GM18519 (cell line): ENCODE measurements around the gene FBXO48.

ENCODE experiments used
- ATAC-seq: cut with Tn5 transposase; IDR thresholded peaks from one replicate; pipeline ENCODE4 v1.9.1; 2021; ENCODE audit warnings: mild to moderate bottlenecking, moderate library complexity; ENCODE audit not compliant: unreplicated experiment, low FRiP score

The FBXO48 gene

DNA sequence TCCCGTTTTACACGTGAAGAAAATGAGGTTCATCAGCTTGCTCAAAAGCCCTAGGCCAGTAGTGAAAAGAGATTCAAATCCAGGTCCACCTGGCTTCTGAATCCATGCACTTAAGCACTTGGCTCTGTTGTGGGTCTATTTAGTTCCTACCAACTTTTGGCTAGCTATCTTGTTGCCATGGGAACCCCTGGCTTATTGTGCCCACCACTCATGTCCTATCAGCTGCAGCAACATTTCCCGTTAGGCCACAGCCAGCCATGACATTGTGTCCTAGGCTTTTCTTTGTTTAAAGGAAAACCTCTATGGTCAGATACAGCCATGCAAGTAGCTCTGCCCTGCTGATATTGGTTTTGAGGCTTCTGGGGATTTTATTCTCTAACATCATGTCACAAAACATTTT lies 52.2 kb downstream of the FBXO48 start:
- no peak for ATAC-seq

DNA sequence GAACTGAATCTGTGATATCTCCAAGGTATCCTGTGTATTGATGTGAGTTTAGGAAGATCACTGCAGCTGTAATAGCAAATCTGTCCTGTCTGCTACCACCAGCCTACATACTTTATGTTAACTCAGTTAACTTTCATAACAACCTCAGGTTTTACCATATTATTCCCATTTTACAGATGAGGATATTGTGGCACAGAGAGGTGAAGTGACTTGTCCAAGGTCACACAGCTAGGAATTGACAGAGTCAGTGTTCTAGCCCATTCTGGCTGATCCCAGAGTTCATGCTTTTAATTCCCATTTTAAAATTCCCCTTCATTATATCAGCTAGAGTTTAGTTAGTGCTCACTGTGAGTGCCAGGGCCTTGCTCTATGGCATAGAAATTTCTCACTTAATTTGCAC lies 52.6 kb downstream of the FBXO48 start:
- ATAC-seq: no peak

DNA sequence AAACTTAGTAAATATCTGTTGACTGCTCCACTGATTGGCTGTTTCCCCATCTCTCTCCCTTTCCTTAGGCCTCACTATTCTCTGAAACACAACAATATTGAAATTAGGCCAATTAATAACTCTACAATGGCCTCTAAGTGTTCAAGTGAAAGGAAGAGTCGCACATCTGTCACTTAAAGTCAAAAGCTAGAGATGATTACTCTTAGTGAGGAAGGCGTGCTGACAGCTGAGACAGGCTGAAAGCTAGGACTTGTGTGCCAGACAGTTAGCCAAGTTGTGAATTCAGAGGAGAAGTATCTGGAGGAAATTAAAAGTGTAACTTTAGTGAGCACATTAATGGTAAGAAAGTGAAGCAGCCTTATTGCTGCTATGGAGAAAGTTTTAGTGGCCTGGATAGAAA lies 53.6 kb downstream of the FBXO48 start:
- no peak for ATAC-seq

DNA sequence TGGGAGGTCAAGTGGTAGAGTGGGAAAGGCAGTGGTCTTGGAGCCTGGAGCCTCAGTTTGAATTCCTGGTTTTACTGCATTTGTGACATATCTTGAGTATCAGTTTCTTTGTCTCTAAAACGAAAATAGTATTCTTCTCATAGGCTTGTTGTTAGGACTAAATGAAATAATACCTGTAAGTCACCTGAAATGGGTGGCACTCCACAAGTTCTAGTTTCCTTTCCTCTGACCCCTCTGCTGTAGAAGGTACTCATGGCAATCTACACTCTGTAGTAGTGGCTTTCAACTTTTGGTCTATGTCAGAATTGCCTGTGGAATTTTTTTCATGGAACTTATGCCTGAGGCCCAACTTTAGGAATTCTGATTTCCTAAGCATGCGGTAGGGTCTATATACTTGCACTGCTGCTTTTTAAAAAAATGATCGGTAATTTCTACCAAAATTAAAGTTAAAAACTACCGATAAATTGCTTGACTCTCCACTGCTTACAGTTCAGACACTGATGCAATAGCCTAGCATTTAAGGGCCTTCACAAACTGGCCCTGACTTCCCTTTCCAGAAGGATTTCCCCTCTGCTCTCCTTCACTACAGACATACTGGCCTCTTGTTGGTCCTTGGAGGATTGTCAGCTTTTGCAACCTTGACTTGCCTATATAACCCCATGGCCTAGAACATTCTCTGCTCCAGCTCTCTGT lies 54.8 kb downstream of the FBXO48 start:
- peak; percentile 16 for ATAC-seq

DNA sequence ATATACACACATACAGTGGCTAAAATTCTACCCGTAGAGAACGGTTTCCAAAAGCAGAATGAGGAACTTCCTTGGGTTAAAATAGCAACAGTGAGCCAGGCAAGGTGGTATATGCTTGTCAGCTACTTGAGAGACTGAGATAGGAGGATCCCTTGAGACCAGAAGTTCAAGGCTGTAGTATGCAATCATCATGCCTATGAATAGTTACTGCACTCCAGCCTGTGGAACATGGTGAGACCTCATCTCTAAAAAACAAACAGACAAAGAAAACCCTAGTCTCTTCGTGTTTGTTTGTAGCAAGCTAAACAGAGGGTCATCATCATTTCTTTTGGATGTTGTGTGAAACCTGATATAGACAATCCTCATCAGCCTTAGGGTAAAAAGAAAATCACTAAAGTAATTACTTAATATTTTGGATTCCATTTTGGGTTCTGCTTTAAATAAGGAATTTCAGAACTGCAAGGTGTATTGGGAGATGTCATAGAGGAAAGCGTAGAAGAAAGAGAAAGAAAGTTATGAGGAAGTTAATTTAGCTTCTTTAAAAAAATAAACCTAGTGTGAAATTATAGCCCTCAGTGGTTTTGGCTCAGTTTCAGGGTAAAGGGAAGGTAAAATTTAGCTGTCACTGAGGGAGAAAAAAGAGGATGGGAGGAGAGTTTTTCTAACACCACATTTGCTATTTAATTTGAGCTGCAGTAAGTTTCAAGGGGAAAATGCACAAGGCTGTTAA lies 55.5 kb downstream of the FBXO48 start:
- ATAC-seq: peak; percentile 90
